IMR-90 (cell line): Measurements from ENCODE around the gene MSI2. TPM values are rescaled to one million over a fixed set of nuclear protein-coding genes. Genes with fewer than 3 reads are reported as not detected.

Experiments
- ATAC-seq: fragments of 200-7000 bp; cut with Tn5 transposase; 2 replicates; pipeline ENCODE4 v1.9.1; 2020; ENCODE audit warnings: low read depth, mild to moderate bottlenecking, moderate library complexity
- BruUV-seq: library from RNA; stranded (reverse); fragments of 400-500 nt; replicated peaks from 2 replicates; lab custom pipeline; 2021; lab: Mats Ljungman, UMichigan
- CTCF ChIA-PET: fragments of 300-600 bp; formaldehyde crosslinking; extraction: SDS; loops from one replicate; lab custom pipeline; 2021; ENCODE audit warnings: antibody characterized with exemption; lab: Yijun Ruan, JAX
- POLR2A ChIA-PET: fragments of 300-600 bp; sonication (Branson Sonifier 250); formaldehyde crosslinking; loops from one replicate; lab custom pipeline; 2022; ENCODE audit warnings: antibody characterized with exemption; ENCODE audit not compliant: unreplicated experiment; lab: Charles Lee
- DNase-seq: peaks from one replicate; pipeline ENCODE4 v3.0.0; 2013
- H2AFZ ChIP-seq: replicated peaks from 2 replicates; pipeline ENCODE3; 2013; ENCODE audit warnings: low read length, mild to moderate bottlenecking; ENCODE audit not compliant: poor library complexity
- H2AK5ac ChIP-seq: 2 replicates; pipeline ENCODE4 v1.6.1; 2013; ENCODE audit warnings: low read depth, low read length, inconsistent platforms
- H2AK9ac ChIP-seq: replicated peaks from 2 replicates; pipeline ENCODE3; 2013; ENCODE audit warnings: mild to moderate bottlenecking, low read depth, low read length, moderate library complexity; ENCODE audit not compliant: poor library complexity
- H2BK120ac ChIP-seq: 2 replicates; pipeline ENCODE4 v1.6.1; 2013; ENCODE audit warnings: low read depth, low read length, inconsistent platforms
- H2BK15ac ChIP-seq: 3 replicates; pipeline ENCODE4 v1.6.1; 2013; ENCODE audit warnings: low read depth, low read length, inconsistent platforms
- H2BK20ac ChIP-seq: 2 replicates; pipeline ENCODE4 v1.6.1; 2013; ENCODE audit warnings: low read depth, mild to moderate bottlenecking, inconsistent platforms, low read length, moderate library complexity
- H2BK5ac ChIP-seq: 2 replicates; pipeline ENCODE4 v1.6.1; 2013; ENCODE audit warnings: mild to moderate bottlenecking, low read depth, low read length, inconsistent platforms; ENCODE audit not compliant: poor library complexity, severe bottlenecking
- H3K14ac ChIP-seq: replicated peaks from 2 replicates; pipeline ENCODE4 v1.6.1; 2013; ENCODE audit warnings: low read depth, low read length, inconsistent platforms
- H3K18ac ChIP-seq: 2 replicates; pipeline ENCODE4 v1.6.1; 2013; ENCODE audit warnings: low read depth, low read length, control low read depth
- H3K23ac ChIP-seq: 2 replicates; pipeline ENCODE4 v1.6.1; 2013; ENCODE audit warnings: low read depth, low read length, inconsistent platforms
- H3K27ac ChIP-seq: 2 replicates; pipeline ENCODE4 v1.5.1; 2013; ENCODE audit warnings: mild to moderate bottlenecking, control low read depth, low read length; ENCODE audit not compliant: insufficient read depth
- H3K27me3 ChIP-seq: 2 replicates; pipeline ENCODE4 v1.6.1; 2013; ENCODE audit warnings: low read length; ENCODE audit not compliant: control insufficient read depth, insufficient read depth
- H3K36me3 ChIP-seq: 2 replicates; pipeline ENCODE4 v1.6.1; 2013; ENCODE audit warnings: low read length, mixed read lengths; ENCODE audit not compliant: control insufficient read depth, insufficient read depth
- H3K4ac ChIP-seq: 2 replicates; pipeline ENCODE4 v1.6.1; 2013; ENCODE audit warnings: low read depth, low read length, inconsistent platforms
- H3K4me1 ChIP-seq: 2 replicates; pipeline ENCODE4 v1.6.1; 2013; ENCODE audit warnings: low read length, mixed read lengths; ENCODE audit not compliant: control insufficient read depth, insufficient read depth
- H3K4me2 ChIP-seq: 2 replicates; pipeline ENCODE4 v1.6.1; 2013; ENCODE audit warnings: low read depth, mild to moderate bottlenecking, control low read depth, low read length, moderate library complexity
- H3K4me3 ChIP-seq: 2 replicates; pipeline ENCODE4 v1.5.1; 2013; ENCODE audit warnings: low read depth, mild to moderate bottlenecking, control low read depth, low read length, moderate library complexity; ENCODE audit not compliant: insufficient read depth
- H3K56ac ChIP-seq: 2 replicates; pipeline ENCODE4 v1.6.1; 2013; ENCODE audit warnings: low read length, inconsistent platforms; ENCODE audit not compliant: insufficient read depth; ENCODE audit errors: extremely low read depth
- H3K79me1 ChIP-seq, 2 experiments: 2 replicates each; pipeline ENCODE4 v1.6.1; 2013; ENCODE audit warnings: low read length in 2 of 2, inconsistent platforms in 1 of 2, low read depth in 1 of 2
- H3K9ac ChIP-seq: 2 replicates; pipeline ENCODE4 v1.6.1; 2013; ENCODE audit warnings: low read depth, low read length, control low read depth
- H3K9me1 ChIP-seq: 2 replicates; pipeline ENCODE4 v1.6.1; 2013; ENCODE audit warnings: low read length, inconsistent platforms; ENCODE audit not compliant: insufficient read depth
- H3K9me3 ChIP-seq: 2 replicates; pipeline ENCODE4 v1.6.1; 2013; ENCODE audit warnings: low read length; ENCODE audit not compliant: control insufficient read depth, insufficient read depth
- H4K20me1 ChIP-seq: 2 replicates; pipeline ENCODE4 v1.6.1; 2013; ENCODE audit warnings: low read length, inconsistent platforms; ENCODE audit not compliant: insufficient read depth
- H4K5ac ChIP-seq: 2 replicates; pipeline ENCODE4 v1.6.1; 2013; ENCODE audit warnings: mild to moderate bottlenecking, low read depth, low read length, control low read depth
- H4K8ac ChIP-seq, 2 experiments: 2 replicates each; pipeline ENCODE4 v1.6.1; 2013; ENCODE audit warnings: low read depth in 2 of 2, low read length in 2 of 2, control low read depth in 1 of 2, inconsistent platforms in 1 of 2
- H4K91ac ChIP-seq: 2 replicates; pipeline ENCODE4 v1.6.1; 2013; ENCODE audit warnings: low read depth, low read length, inconsistent platforms; ENCODE audit not compliant: insufficient read depth
- CEBPB ChIP-seq: IDR thresholded peaks from 2 replicates; pipeline ENCODE4 v1.6.1; 2012; ENCODE audit warnings: low read depth, low read length, improper control_type of control experiment
- CHD1 ChIP-seq: IDR thresholded peaks from 2 replicates; pipeline ENCODE4 v1.6.1; 2012; ENCODE audit warnings: low read depth, low read length, improper control_type of control experiment
- ELK1 ChIP-seq: fragments of 150-350 bp; IDR thresholded peaks from 2 replicates; pipeline ENCODE4 v1.6.1; 2016; ENCODE audit warnings: low read depth, mild to moderate bottlenecking, low read length, moderate library complexity, borderline replicate concordance
- MAZ ChIP-seq: IDR thresholded peaks from 2 replicates; pipeline ENCODE4 v1.6.1; 2012; ENCODE audit warnings: low read depth, mild to moderate bottlenecking, low read length, improper control_type of control experiment, moderate library complexity, borderline replicate concordance
- NFE2L2 ChIP-seq: fragments of 150-350 bp; IDR thresholded peaks from 2 replicates; pipeline ENCODE4 v1.6.1; 2016; ENCODE audit warnings: low read depth, mild to moderate bottlenecking, low read length
- RFX5 ChIP-seq: IDR thresholded peaks from 2 replicates; pipeline ENCODE4 v1.8.0; 2012; ENCODE audit warnings: low read depth, mild to moderate bottlenecking, low read length, moderate library complexity
- USF2 ChIP-seq: fragments of 150-350 bp; IDR thresholded peaks from 2 replicates; pipeline ENCODE4 v1.6.1; 2017; ENCODE audit warnings: mild to moderate bottlenecking, antibody characterized with exemption, low read length, low read depth
- WGBS, 2 experiments: methylation state at CpG; one replicate each; pipeline versions ENCODE4 v1.1.5 to v1.1.7; 2013; ENCODE audit warnings: missing lambda C conversion rate in 2 of 2; ENCODE audit not compliant: insufficient read length in 1 of 2; ENCODE audit errors: extremely low coverage in 2 of 2; 5-methylcytosine and 5-hydroxymethylcytosine counted together
- dilution Hi-C: fragments of 300-500 bp; cut with HindIII; formaldehyde crosslinking; loops from one replicate; pipeline ENCODE4 v1.14.3; 2018; ENCODE audit warnings: low sequenced_read_pairs; ENCODE audit not compliant: unreplicated experiment
- in situ Hi-C: fragments of 300-500 bp; cut with MboI; formaldehyde crosslinking; loops from 3 replicates; pipeline ENCODE4 v1.14.3; 2019; ENCODE audit warnings: low sequenced_read_pairs, inconsistent platforms, mixed read lengths
- intact Hi-C: fragments of 100-400 bp; cut with micrococcal nuclease; formaldehyde crosslinking; loops from 2 replicates; pipeline ENCODE4 v1.10.0; 2022
- polyA plus RNA-seq, 3 experiments: library from polyadenylated mRNA; depleted of rRNA; stranded (reverse); fragments of >200 nt; gene quantifications; 2 replicates each; pipeline ENCODE4 v1.2.3, GENCODE V29; 2012; ENCODE audit warnings: low replicate concordance in 1 of 3
- total RNA-seq: library from RNA; depleted of rRNA; stranded (reverse); fragments of >200 nt; gene quantifications from 2 replicates; pipeline ENCODE4 v1.2.3, GENCODE V29; 2012

MSI2 gene
- total and polyA plus RNA-seq, 2 of the 4 experiments (the other 2 are of a cell fraction) = 13.0 to 16.0 TPM

GRCh38 chr17:57516290-57517230, 260.2 kb downstream of the MSI2 start:
- Histone ChIP-seq H2AK5ac (peak overlapping the region; percentile 5; the same call in 1 of the 2 replicates), H2BK15ac (no peak overlapping the region; the same call in 2 of the 3 replicates), H3K4me1 (peaks cover 14% of the 10 kb centered on the region; the same call in 1 of the 2 replicates), H2BK20ac (peak overlapping the region; percentile 27; the same call in 1 of the 2 replicates), H4K20me1 (no peaks in the 10 kb centered on the region), H3K14ac (peak overlapping the region; percentile 57; the same call in 1 of the 2 replicates), H3K27me3 (no peaks in the 10 kb centered on the region), H3K9me1 (peaks cover 18% of the 10 kb centered on the region), H3K27ac (peak overlapping the region; percentile 66; the same call in 1 of the 2 replicates), H3K4me3 (no peak overlapping the region), H3K56ac (no peak overlapping the region), H3K4me2 (no peak overlapping the region), H3K36me3 (no peaks in the 10 kb centered on the region), H2AK9ac (no peak overlapping the region), H4K5ac (no peak overlapping the region), H3K4ac (peak overlapping the region; percentile 63), H3K9me3 (no peaks in the 10 kb centered on the region), H2BK5ac (peak overlapping the region; percentile 15), H2AFZ (no peak overlapping the region), H3K23ac (peak overlapping the region; percentile 53; the same call in 1 of the 2 replicates), H4K8ac (peak overlapping the region in 1 of 2 experiments; percentile 11; a peak in 1 of 4 replicates), H3K79me1 (peaks cover 0 to 10% of the 10 kb centered on the region in 2 experiments; a peak in 1 of 4 replicates), H2BK120ac (peak overlapping the region; percentile 64; the same call in 1 of the 2 replicates), H3K9ac (no peak overlapping the region), H4K91ac (peak overlapping the region; percentile 50; the same call in 1 of the 2 replicates), H3K18ac (no peak overlapping the region; the same call in 1 of the 2 replicates)
- 90% methylated on average over 6 of the region's 10 CpGs; no CpG with 5 or more reads in 1 of the 2 experiments for WGBS, 2 experiments
- TF ChIP-seq CEBPB = peak; percentile 67
- no peak for TF ChIP-seq USF2
- TF ChIP-seq ELK1 = no peak
- no peak for TF ChIP-seq RFX5
- TF ChIP-seq NFE2L2 = no peak
- no peak for TF ChIP-seq MAZ
- no peak for TF ChIP-seq CHD1
- peak; percentile 54 for DNase-seq
- no TSS peak for BruUV-seq
- CTCF ChIA-PET = interaction anchor here (0.7 to 1.3 kb wide), 2 partner anchors 18 to 35 kb away, joined by 3 read pairs; no protein-coding TSS in a partner anchor
- dilution Hi-C loops = no loop called here
- POLR2A ChIA-PET = no interaction called here
- in situ Hi-C loops = loop anchor here (5.0 kb wide), 1 partner anchor 274 kb away; no protein-coding TSS in a partner anchor
- ATAC-seq = peak; percentile 62
- intact Hi-C loops = loop anchor here (2.0 kb wide), 1 partner anchor 146 kb away; no protein-coding TSS in a partner anchor
